Measurements from ENCODE around the gene C18orf63.
"Not testable (repeated sequence)": the region's sequence is repeated elsewhere in the genome, so short reads cannot be mapped to it uniquely, and the experiment has no call there.

The C18orf63 gene

GRCh38 chr18:74315464-74316256 is at the start of gene C18orf63:
C18orf63 (plus strand) TSS chr18:74315839; CDS start chr18:74317866, 2,027 bp downstream.
- DNase-seq: no peak

GRCh38 chr18:74266161-74266560 is 49.5 kb upstream of the C18orf63 start:
- DNase-seq: no peak

GRCh38 chr18:74268175-74268574 is 47.5 kb upstream of the C18orf63 start:
- no peak for DNase-seq

- DNase-seq: no peak
These were observed 46.6 kb upstream of the C18orf63 start for GRCh38 chr18:74268933-74269620.

- DNase-seq: no peak
These were observed 44.0 kb upstream of the C18orf63 start for GRCh38 chr18:74271635-74272034.

- DNase-seq: no peak
These were observed 42.2 kb upstream of the C18orf63 start for GRCh38 chr18:74273394-74273793.

GRCh38 chr18:74274700-74275099 is 40.9 kb upstream of the C18orf63 start:
- DNase-seq: no peak

GRCh38 chr18:74275736-74276135 is 39.9 kb upstream of the C18orf63 start:
- DNase-seq: no peak

- DNase-seq: no peak
These were observed 39.0 kb upstream of the C18orf63 start for GRCh38 chr18:74276609-74277008.

GRCh38 chr18:74277296-74277695 is 38.3 kb upstream of the C18orf63 start:
- DNase-seq: no peak

GRCh38 chr18:74278058-74278457 is 37.6 kb upstream of the C18orf63 start:
- no peak for DNase-seq

- DNase-seq: no peak
These were observed 36.7 kb upstream of the C18orf63 start for GRCh38 chr18:74278983-74279382.

GRCh38 chr18:74281011-74281979 is 34.3 kb upstream of the C18orf63 start:
- no peak for DNase-seq

GRCh38 chr18:74281980-74282754 is 33.5 kb upstream of the C18orf63 start:
- no peak for DNase-seq

GRCh38 chr18:74282755-74283554 is 32.7 kb upstream of the C18orf63 start:
- DNase-seq: no peak

GRCh38 chr18:74283646-74284045 is 32.0 kb upstream of the C18orf63 start:
- no peak for DNase-seq

GRCh38 chr18:74284191-74284979 is 31.3 kb upstream of the C18orf63 start:
- DNase-seq: no peak

- no peak for DNase-seq
These were observed 30.7 kb upstream of the C18orf63 start for GRCh38 chr18:74284980-74285355.

- not testable (repeated sequence) for DNase-seq
These were observed 30.1 kb upstream of the C18orf63 start for GRCh38 chr18:74285583-74285982.

- no peak for DNase-seq
These were observed 29.4 kb upstream of the C18orf63 start for GRCh38 chr18:74286106-74286855.
